Dermis blood vessel endothelial cell (primary cell): ENCODE measurements around the gene ATP5MC2. TPM values are rescaled to one million over a fixed set of nuclear protein-coding genes. Genes with fewer than 3 reads are reported as not detected.
"Not testable (repeated sequence)": the region's sequence is repeated elsewhere in the genome, so short reads cannot be mapped to it uniquely, and the experiment has no call there.

Experiments used
- DNase-seq: peaks from one replicate; pipeline ENCODE4 v3.0.0; 2010
- total RNA-seq: library from RNA; depleted of rRNA; stranded (reverse); fragments of >200 nt; gene quantifications from 2 replicates; pipeline ENCODE4 v1.2.3, GENCODE V29; 2014

Gene ATP5MC2
- total RNA-seq: 130 and 195 TPM in 2 replicates

DNA sequence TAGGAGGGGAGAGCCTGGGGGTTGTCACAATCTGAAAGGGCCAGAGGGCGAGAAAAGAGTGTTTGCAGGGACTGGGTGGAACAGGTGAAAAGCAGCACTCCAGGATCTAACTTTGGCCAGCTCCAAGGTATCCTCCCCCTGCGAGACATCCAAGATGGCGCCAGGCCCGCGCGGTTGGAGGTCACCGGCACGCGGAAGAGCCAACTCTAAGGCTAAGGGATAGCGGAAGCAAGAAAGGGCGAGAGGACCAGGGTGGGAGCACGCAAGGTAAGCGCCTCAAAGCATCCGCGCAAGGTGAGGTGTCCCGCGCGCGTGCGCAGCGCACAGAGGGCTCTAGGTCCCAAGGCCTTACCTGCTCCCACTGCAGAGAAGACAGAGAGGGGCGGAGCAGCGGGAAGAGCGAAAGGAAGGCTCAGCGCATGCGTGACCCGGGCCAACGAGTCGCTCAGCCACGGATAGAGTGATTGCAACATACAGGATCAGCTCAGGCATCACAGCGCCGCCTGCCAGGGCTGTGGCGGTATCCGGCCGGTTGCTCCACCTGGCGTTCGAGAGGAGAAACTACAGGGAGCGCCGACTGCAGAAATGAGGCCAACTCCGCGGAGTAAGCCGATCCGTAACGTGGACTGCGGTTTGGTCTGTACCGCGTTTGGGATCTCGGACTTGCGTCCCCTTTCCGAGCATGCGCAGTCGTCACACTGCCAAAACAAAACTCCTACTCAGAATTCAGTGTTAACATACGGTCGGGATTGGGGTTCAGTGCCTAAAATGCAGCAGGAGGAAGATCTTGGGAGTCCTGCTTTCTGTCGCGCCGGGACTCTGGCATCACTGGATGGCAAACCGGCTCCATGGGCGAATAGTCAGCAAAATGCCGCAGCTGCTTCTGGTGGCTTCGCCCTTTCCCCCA lies at the start of gene ATP5MC2:
ATP5MC2 (minus strand) TSS at position 383 of the 907 bp plus-strand sequence. CDS start 3,469 bp downstream, outside the sequence.
- peak; percentile 99 for DNase-seq

DNA sequence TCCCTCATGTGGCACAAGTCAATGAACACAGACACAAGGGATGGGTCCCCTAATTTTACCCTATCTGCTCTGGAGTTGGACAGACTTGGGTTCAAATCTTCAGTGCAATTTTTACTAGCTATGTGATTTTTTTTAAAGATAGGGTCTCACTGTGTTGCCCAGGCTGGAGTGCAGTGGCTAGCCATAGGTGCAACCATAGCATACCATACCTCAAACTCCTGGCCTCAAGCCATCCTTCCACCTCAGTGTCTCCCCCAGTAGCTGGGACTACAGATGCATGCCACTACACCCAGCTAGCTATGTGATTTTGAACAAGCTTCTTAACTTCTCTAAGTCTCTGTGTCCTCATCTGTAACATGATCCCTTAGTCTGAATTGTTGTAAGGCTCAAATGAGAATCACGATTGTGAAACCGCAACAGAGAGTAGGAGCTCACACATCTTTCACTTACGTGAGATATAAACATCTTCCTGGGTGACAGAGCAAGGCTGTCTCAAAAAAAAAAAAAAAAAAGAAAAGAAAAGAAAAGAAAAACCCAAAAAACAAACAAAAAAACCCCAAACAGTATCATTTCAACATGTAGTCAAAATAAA lies 46.7 kb upstream of the ATP5MC2 start:
- DNase-seq: no peak

DNA sequence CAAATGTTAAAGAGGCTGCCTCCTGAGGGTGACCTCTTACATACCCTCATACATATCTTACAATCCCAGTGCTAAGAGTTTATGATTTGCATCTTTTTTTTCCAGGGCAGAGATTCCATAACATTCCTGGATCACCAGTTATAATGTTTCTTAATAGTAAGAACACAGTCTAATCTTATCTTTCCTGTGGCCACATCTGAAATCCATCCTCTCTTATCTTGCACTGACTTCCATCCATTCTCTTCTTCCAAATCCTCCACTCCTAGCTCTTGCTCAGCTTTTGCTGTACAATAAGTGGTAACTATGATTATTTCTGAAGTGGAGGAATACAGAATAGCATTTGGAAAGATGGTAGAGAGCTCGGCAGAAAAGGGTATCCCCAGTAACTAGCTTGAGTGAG lies 45.1 kb upstream of the ATP5MC2 start:
- DNase-seq: no peak

DNA sequence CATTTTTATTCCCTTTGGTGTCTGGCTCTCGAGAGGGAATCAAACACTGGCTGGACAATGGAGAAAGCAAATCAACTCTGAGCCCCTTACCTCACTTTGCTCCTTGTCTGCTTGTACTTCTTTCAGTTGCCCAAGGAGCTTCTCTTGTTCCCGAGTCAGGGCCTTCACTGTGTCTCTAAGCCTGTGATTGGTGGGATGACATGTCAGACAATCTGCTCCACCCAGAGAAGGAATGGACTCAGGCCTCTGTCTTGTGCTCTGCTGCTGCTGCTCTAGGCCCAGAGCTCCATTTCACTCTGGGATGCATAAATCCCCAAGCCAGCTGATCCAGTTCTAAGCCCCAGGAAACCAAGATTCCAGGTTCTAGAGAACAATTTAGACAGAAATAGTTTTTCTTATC lies 43.8 kb upstream of the ATP5MC2 start:
- no peak for DNase-seq

DNA sequence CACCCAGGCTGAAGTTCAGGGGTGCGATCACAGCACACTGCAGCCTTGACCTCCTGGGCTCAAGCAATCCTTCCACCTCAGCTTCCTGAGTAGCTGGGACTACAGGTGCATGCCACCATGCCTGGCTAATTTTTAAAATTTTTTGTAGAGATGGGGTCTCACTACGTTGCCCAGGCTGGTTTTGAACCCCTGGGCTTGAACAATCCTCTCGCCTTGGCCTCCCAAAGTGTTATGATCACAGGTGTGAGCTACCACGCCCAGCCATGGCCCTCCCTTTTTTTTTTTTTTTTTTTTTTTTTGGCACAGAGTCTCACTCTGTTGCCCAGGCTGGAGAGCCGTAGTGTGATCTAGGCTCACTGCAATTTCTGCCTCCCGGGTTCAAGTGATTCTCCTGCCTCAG lies 42.7 kb upstream of the ATP5MC2 start:
- not testable (repeated sequence) for DNase-seq

GRCh38 chr12:53717319-53717718 lies 41.4 kb upstream of the ATP5MC2 start:
- DNase-seq: no peak

DNA sequence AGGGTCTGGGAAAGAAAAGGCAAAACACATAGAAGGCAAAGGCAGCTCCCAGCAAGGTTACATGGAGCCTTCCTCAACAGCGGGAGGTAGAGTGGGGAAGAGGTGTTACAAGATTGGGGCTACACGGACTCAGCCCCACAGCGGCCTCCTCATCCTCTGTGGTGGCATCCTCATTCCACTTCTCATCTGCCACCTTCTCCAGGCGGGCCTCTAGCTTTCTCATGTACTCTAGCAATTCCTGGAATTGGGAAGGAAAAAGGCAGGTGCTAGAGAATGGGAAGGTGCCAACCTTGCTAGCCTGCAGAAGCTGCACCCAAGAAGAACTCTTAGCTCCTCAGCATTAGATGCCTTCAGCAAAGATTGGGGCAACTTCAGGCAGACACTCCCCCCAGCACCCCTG lies 38.1 kb upstream of the ATP5MC2 start:
- no peak for DNase-seq

DNA sequence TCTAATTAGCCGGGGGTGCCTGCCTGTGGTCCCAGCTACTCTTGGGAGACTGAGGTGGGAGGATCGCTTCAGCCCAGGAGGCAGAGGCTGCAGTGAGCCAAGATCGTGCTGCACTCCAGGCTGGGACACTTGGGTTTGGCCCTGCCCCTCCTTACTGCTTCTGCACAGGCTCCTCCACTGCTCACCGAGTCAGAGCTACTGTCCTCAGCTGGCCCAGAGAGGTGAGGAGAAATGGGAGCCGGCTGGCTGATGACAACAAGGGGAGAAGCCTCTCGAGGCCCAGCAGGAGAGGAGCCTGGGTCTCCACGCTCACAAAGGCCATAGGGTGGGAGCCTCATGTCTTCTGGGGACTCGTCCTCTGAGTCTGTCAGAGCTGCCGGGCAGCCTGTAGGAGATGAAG lies 37.6 kb upstream of the ATP5MC2 start:
- no peak for DNase-seq

DNA sequence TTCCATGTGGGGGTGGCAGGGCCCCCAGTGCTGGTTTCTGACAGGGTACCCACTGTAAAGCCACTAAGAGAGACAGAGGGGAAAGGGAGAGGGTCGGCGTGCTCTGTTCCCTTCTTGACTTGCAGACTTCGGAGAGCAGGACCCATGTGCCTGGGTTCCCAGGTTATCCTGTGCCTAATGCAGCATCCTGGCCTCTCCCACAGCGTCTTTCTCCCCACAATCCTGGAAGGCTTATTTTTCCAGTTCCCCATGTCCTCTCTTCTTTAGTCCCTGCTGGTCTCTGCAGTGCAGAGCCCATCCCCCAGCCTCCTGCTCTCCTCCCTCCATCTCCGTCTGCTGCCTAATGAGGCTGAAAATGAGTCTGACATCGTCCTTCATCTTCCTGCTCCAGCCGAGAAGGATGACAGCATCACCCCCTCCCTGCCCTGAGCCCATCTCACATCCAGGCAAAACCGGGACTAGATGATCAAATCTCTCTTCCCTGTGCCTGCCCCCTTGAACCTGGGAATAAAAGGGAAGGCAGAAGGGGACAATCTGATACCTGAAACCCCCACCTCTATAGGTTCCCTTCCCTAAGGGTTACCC lies 36.3 kb upstream of the ATP5MC2 start:
- DNase-seq: no peak

GRCh38 chr12:53710091-53710490 lies 34.2 kb upstream of the ATP5MC2 start:
- no peak for DNase-seq

GRCh38 chr12:53709671-53710070 lies 33.8 kb upstream of the ATP5MC2 start:
- no peak for DNase-seq

GRCh38 chr12:53706080-53706479 lies 30.2 kb upstream of the ATP5MC2 start:
- DNase-seq: no peak

DNA sequence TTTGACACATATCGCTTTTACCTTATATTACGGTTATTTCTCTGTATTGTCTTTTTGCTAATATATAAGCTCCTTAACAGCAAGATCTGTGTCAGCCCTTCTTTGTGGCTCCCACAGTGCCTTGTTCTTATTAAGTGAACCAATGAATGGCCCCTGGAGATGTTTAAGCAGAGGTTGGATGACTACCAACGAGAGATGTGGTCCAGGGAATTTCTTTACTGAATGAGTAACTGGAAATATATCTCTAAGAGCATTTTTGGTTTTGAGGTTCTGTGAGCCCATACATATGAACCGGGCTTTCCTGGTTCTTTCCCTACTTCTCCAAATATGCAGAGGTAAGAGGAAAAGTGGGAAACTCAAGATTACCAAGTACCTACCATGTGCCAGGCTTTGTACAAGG lies 27.9 kb upstream of the ATP5MC2 start:
- DNase-seq: no peak

- peak; percentile 82 for DNase-seq
Measured at GRCh38 chr12:53701518-53702264, 25.8 kb upstream of the ATP5MC2 start.

DNA sequence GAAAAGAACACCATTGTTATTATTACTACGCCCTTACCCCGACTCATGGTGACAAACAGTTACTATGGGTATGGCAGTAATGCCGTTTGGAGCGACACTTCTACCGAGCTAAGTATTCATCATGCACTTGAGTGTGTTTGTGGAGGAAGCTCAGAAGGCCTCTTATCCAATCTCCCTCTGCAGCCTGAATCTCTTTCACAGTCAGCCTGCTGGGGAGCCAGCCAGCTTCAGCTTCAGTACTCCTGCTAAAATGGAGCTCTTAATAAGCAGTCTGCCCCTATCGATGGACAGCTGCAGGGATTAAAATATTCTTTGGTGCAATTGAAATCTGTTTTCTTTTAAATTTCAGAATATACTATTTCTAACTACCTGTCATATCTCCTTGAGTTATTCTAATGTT lies 24.7 kb upstream of the ATP5MC2 start:
- DNase-seq: no peak

DNA sequence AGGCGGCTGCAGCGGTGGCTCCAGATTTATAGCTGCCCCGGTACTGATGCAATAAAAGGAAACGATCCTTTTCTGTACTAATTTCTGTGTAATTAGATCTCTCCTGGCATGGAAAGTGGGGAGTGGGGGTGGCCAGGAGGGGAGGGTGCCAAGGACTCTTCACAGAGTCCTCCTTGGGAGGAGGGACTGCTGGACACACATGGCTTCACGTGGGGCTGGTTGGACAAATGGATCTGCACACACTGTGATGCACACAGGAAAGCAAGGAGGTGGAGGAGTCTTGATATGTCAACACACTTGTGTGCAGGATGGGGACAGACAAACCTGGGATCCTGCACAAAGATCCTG lies 23.8 kb upstream of the ATP5MC2 start:
- DNase-seq: no peak

GRCh38 chr12:53698948-53699677 lies 23.2 kb upstream of the ATP5MC2 start:
- DNase-seq: no peak

GRCh38 chr12:53696655-53697331 lies 20.9 kb upstream of the ATP5MC2 start:
- no peak for DNase-seq

DNA sequence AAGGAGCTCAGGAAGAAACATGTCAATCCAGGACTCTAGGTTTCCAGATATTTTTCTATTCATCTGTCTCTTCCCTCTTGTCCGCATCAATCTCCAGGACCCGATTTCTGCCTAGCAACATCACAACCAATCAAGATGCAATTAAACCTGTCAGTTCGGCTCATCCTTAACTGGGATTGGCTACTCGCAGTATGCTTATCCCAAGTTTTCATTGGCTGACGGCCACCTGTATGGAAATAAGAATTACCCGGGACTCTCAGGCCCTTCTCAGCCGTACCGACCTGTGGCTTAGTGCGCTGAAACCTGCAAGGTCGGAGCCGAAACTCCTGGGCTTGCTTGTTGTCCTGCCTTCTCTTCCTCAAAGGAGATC lies 20.4 kb upstream of the ATP5MC2 start:
- DNase-seq: peak; percentile 94

DNA sequence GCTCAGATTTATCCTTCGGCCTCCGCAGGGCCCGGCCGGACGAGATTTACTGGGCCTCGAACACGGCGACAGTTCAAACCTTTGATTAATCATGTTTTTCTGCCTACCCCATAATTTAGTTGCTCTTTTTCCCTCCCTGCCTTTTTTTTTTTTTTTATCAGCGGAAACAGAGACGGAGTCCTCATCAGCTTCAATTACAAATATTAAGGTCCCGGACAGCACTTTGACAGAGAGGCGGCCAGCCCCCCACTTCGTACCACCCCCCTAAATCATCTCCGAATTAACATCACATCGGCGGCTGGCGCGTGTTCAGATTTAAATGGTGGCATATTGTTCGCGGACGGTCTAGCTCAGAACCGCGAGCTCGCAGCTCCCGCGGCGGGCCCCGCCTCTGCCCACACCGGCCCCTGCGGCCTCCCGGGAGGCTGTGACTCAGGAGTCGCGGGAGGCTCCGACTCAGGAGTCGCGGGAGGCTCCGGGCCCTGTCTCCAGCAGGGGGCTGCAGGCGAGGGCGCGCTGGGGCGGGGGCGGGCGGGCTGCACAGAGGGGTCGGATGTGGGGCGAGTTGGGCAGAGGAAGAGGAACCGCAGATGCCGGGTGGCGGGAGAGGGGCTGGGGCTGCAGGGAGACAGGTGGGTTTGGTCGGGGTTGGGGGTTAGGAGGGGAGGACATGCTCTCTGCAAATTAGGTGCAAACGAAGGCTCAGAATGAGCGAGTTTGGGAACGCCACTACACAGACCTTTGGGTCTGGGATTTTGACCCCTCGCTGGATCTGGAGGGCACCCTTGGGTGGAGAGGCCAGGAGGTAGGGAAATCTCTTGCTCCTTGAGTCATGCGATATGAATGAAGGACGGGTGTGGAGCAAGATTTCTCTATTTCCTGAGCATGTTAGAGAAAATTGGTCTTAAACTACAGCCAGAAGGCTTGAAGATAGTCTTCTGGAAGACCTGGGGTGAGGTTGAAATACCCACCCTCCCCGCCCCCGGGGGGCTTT lies 19.6 kb upstream of the ATP5MC2 start:
- peak; percentile 61 for DNase-seq

- DNase-seq: no peak
Measured at GRCh38 chr12:53694756-53695151, 18.9 kb upstream of the ATP5MC2 start.
